Endothelial cell of umbilical vein (primary cell): ENCODE data around the gene CBL. TPM values are rescaled to one million over a fixed set of nuclear protein-coding genes. Genes with fewer than 3 reads are reported as not detected.

ENCODE experiments used
- BruUV-seq: library from RNA; stranded (reverse); fragments of 400-500 nt; replicated peaks from 2 replicates; lab custom pipeline; 2021; lab: Mats Ljungman, UMichigan
- CTCF ChIA-PET: fragments of 300-600, 350-600 bp; sonication (Branson Sonifier 250); formaldehyde crosslinking; loops from one replicate; lab custom pipeline; 2021; ENCODE audit warnings: antibody characterized with exemption, inconsistent platforms; lab: Charles Lee
- POLR2A ChIA-PET: fragments of 300-600, 350-600 bp; sonication (Branson Sonifier 250); formaldehyde crosslinking; loops from one replicate; lab custom pipeline; 2021; ENCODE audit warnings: antibody characterized with exemption, inconsistent platforms; lab: Charles Lee
- DNase-seq: peaks from one replicate; pipeline ENCODE4 v3.0.0-alpha.2; 2011; ENCODE audit warnings: low read depth, low spot score
- FAIRE-seq: peaks from 2 replicates; lab custom pipeline; 2011; peaks lifted over from hg19 to GRCh38; lab: Jason Lieb, UNC
- H2AFZ ChIP-seq: 2 replicates; pipeline ENCODE4 v1.6.0; 2012; ENCODE audit warnings: low read depth, low read length, control low read depth, inconsistent platforms
- H3K27ac ChIP-seq: 2 replicates; pipeline ENCODE4 v1.5.1; 2011; ENCODE audit warnings: low read depth, mild to moderate bottlenecking, control low read depth, low read length, moderate library complexity; ENCODE audit not compliant: insufficient read depth
- H3K27me3 ChIP-seq, 2 experiments: 2 replicates each; pipeline versions ENCODE4 v1.6.0 to v1.6.1; 2011; ENCODE audit warnings: low read length in 2 of 2, mixed read lengths in 1 of 2; ENCODE audit not compliant: control insufficient read depth in 2 of 2, insufficient read depth in 2 of 2
- H3K36me3 ChIP-seq, 2 experiments: 2 replicates in 1 of 2; 3 replicates in 1 of 2; pipeline ENCODE4 v1.5.1; 2011; ENCODE audit warnings: low read length in 2 of 2, mild to moderate bottlenecking in 1 of 2, moderate library complexity in 1 of 2; ENCODE audit not compliant: control insufficient read depth in 2 of 2, insufficient read depth in 2 of 2; ENCODE audit errors: extremely low read depth in 1 of 2
- H3K4me1 ChIP-seq: 3 replicates; pipeline ENCODE4 v1.5.1; 2011; ENCODE audit warnings: mild to moderate bottlenecking, low read length; ENCODE audit not compliant: control insufficient read depth, insufficient read depth; ENCODE audit errors: extremely low read depth
- H3K4me2 ChIP-seq: 2 replicates; pipeline ENCODE4 v1.6.1; 2011; ENCODE audit warnings: low read length, control low read depth, mixed read lengths; ENCODE audit not compliant: insufficient read depth
- H3K4me3 ChIP-seq, 3 experiments: fragments of 200-600 bp in 1 of 3; sonication (generic), shearing (Covaris generic) in 1 of 3; replicated peaks in 1 of 3; 2 replicates each; pipeline ENCODE4 v1.5.1; 2011 to 2016; ENCODE audit warnings: control low read depth in 3 of 3, low read length in 3 of 3, mild to moderate bottlenecking in 2 of 3, inconsistent platforms in 1 of 3, low read depth in 1 of 3, moderate library complexity in 1 of 3; ENCODE audit not compliant: insufficient read depth in 1 of 3
- H3K79me2 ChIP-seq: 2 replicates; pipeline ENCODE4 v1.6.0; 2012; ENCODE audit warnings: low read length, inconsistent platforms; ENCODE audit not compliant: control insufficient read depth, insufficient read depth
- H3K9ac ChIP-seq: replicated peaks from 2 replicates; pipeline ENCODE3; 2011; ENCODE audit warnings: low read length, control low read depth; ENCODE audit not compliant: insufficient read depth; ENCODE audit errors: extremely low read depth
- H3K9me1 ChIP-seq: replicated peaks from 3 replicates; pipeline ENCODE4 v1.6.0; 2011; ENCODE audit warnings: mild to moderate bottlenecking, low read length; ENCODE audit not compliant: control insufficient read depth, insufficient read depth; ENCODE audit errors: extremely low read depth
- H3K9me3 ChIP-seq: replicated peaks from 2 replicates; pipeline ENCODE4 v1.5.1; 2012; ENCODE audit warnings: low read length, inconsistent platforms; ENCODE audit not compliant: control insufficient read depth, insufficient read depth
- H4K20me1 ChIP-seq: replicated peaks from 2 replicates; pipeline ENCODE3; 2011; ENCODE audit warnings: mild to moderate bottlenecking, low read length; ENCODE audit not compliant: control insufficient read depth, insufficient read depth; ENCODE audit errors: extremely low read depth
- FOS ChIP-seq: IDR thresholded peaks from 2 replicates; pipeline ENCODE4 v1.6.1; 2011; ENCODE audit warnings: mild to moderate bottlenecking, low read length, moderate library complexity, borderline replicate concordance; ENCODE audit not compliant: insufficient read depth
- JUN ChIP-seq: IDR thresholded peaks from 2 replicates; pipeline ENCODE4 v1.6.1; 2011; ENCODE audit warnings: borderline replicate concordance, low read depth; ENCODE audit not compliant: insufficient read length, insufficient read depth
- dilution Hi-C: fragments of 300-500 bp; cut with MboI; formaldehyde crosslinking; loops from one replicate; pipeline ENCODE4 v1.15.0; 2019; ENCODE audit warnings: low sequenced_read_pairs; ENCODE audit not compliant: extremely low pct_ligation_motif_present
- intact Hi-C: fragments of 100-400 bp; cut with micrococcal nuclease; formaldehyde crosslinking; loops from one replicate; pipeline ENCODE4 v1.10.0; 2022
- polyA plus RNA-seq, 4 experiments: library from polyadenylated mRNA; depleted of rRNA in 3 of 4; stranded (reverse) in 3 of 4; unstranded in 1 of 4; fragments of >200 nt; gene quantifications; 2 replicates each; pipeline versions ENCODE4 v1.2.1 to v1.2.3, GENCODE V29; 2011 to 2012; ENCODE audit warnings: missing spikeins in 1 of 4
- total RNA-seq: library from RNA; stranded (reverse); gene quantifications from 2 replicates; pipeline ENCODE4 v1.2.3, GENCODE V29; 2021
- TF ChIP-seq, protein P1 (sequence below), 2 donors: IDR thresholded peaks; 1 replicate in 1 of 2; 2 replicates in 1 of 2; pipeline ENCODE4 v1.5.1; 2011; ENCODE audit warnings: low read length in 2 of 2, mild to moderate bottlenecking in 2 of 2, moderate library complexity in 2 of 2, control low read depth in 1 of 2, inconsistent platforms in 1 of 2, low read depth in 1 of 2; ENCODE audit not compliant: insufficient read depth in 1 of 2; ENCODE audit errors: extremely low read depth in 1 of 2

CBL gene
- total and polyA plus RNA-seq, 2 donors (not counting 3 experiments of a cell fraction or from before 2014, with no cell fraction given) = 15.5 to 41.5 TPM

- Histone ChIP-seq H3K36me3 (no peaks in the 10 kb centered on the region), H3K79me2 (peaks cover 73% of the 10 kb centered on the region), H3K27me3 (no peaks in the 10 kb centered on the region), H3K4me2 (peak overlapping the region; percentile 60), H3K9me3 (no peaks in the 10 kb centered on the region), H2AFZ (no peak overlapping the region), H3K9me1 (no peaks in the 10 kb centered on the region), H4K20me1 (peaks cover 6% of the 10 kb centered on the region), H3K4me3 (no peak overlapping the region), H3K27ac (peak overlapping the region; percentile 73), H3K4me1 (peaks cover 24% of the 10 kb centered on the region), H3K9ac (peak overlapping the region; percentile 62)
- POLR2A ChIA-PET = no interaction called here
- CTCF ChIA-PET = interaction anchor here (0.7 to 2.6 kb wide), 19 partner anchors 11 to 161 kb away, joined by 3 to 20 read pairs (median 4); partner anchors contain the start of genes C1QTNF5 and CBL
- FAIRE-seq = peak; percentile 54
- peak; percentile 71 for DNase-seq
- no TSS peak for BruUV-seq
- TF ChIP-seq, protein P1, sequence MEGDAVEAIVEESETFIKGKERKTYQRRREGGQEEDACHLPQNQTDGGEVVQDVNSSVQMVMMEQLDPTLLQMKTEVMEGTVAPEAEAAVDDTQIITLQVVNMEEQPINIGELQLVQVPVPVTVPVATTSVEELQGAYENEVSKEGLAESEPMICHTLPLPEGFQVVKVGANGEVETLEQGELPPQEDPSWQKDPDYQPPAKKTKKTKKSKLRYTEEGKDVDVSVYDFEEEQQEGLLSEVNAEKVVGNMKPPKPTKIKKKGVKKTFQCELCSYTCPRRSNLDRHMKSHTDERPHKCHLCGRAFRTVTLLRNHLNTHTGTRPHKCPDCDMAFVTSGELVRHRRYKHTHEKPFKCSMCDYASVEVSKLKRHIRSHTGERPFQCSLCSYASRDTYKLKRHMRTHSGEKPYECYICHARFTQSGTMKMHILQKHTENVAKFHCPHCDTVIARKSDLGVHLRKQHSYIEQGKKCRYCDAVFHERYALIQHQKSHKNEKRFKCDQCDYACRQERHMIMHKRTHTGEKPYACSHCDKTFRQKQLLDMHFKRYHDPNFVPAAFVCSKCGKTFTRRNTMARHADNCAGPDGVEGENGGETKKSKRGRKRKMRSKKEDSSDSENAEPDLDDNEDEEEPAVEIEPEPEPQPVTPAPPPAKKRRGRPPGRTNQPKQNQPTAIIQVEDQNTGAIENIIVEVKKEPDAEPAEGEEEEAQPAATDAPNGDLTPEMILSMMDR (IDR thresholded peaks at IDR 0.05; ENCODE audit: extremely low read depth in 1 of 2, insufficient read depth in 1 of 2, low read depth in 1 of 2, low read length in 2 of 2) = peak in 1 of 2 donors; percentile 4
- TF ChIP-seq FOS = no peak
- TF ChIP-seq JUN = peak; percentile 62
- dilution Hi-C loops = no loop called here
- intact Hi-C loops = loop anchor here (1.0 to 5.0 kb wide), 5 partner anchors 36 to 76 kb away; partner anchors contain the start of gene CBL
These were observed 56.7 kb downstream of the CBL start for GRCh38 chr11:119262668-119263351.
